B cell (primary cell): ENCODE results near the gene GNPAT. TPM values are rescaled to one million over a fixed set of nuclear protein-coding genes. Genes with fewer than 3 reads are reported as not detected.
A peak's percentile ranks its signal among the peaks of the same experiment; 100 is the strongest.

ENCODE experiments used
- ATAC-seq: fragments of 200-7000 bp; cut with Tn5 transposase; one replicate; pipeline ENCODE4 v1.10.0; 2021; ENCODE audit warnings: low read depth, mild to moderate bottlenecking, moderate number of reproducible peaks, moderate library complexity
- CTCF ChIA-PET: fragments of 350-600 bp; sonication (Branson Sonifier 250); formaldehyde crosslinking; loops from one replicate; lab custom pipeline; 2021; ENCODE audit warnings: antibody characterized with exemption, inconsistent platforms; lab: Charles Lee
- POLR2A ChIA-PET: fragments of 350-600 bp; sonication (Branson Sonifier 250); formaldehyde crosslinking; loops from one replicate; lab custom pipeline; 2021; ENCODE audit warnings: antibody characterized with exemption; lab: Charles Lee
- DNase-seq: peaks from one replicate; pipeline ENCODE4 v3.0.0; 2013
- H2AFZ ChIP-seq: 2 replicates; pipeline ENCODE4 v1.6.1; 2012; ENCODE audit warnings: mild to moderate bottlenecking, low read depth, low read length; ENCODE audit not compliant: insufficient read depth, poor library complexity, severe bottlenecking
- H3K27ac ChIP-seq, 2 donors: 1 replicate in 1 of 2; 2 replicates in 1 of 2; pipeline ENCODE4 v1.5.1; 2012 to 2013; ENCODE audit warnings: low read length in 2 of 2, mild to moderate bottlenecking in 2 of 2, moderate library complexity in 1 of 2
- H3K27me3 ChIP-seq, 4 experiments: fragments of 200-600 bp in 1 of 4; sonication (generic) in 1 of 4; replicated peaks in 1 of 4; 1 replicate in 2 of 4; 2 replicates in 2 of 4; pipeline versions ENCODE4 v1.6.1 to v1.7.0; 2013 to 2016; ENCODE audit warnings: low read length in 3 of 4, mild to moderate bottlenecking in 2 of 4, mixed read lengths in 1 of 4, moderate library complexity in 1 of 4; ENCODE audit not compliant: insufficient read depth in 4 of 4, control insufficient read depth in 3 of 4; ENCODE audit errors: control extremely low read depth in 1 of 4
- H3K36me3 ChIP-seq, 2 experiments: replicated peaks in 1 of 2; 1 replicate in 1 of 2; 2 replicates in 1 of 2; pipeline versions ENCODE4 v1.6.1 to v1.7.1; 2013; ENCODE audit warnings: low read length in 1 of 2; ENCODE audit not compliant: insufficient read depth in 2 of 2, control insufficient read depth in 1 of 2; ENCODE audit errors: control extremely low read depth in 1 of 2, extremely low read depth in 1 of 2
- H3K4me1 ChIP-seq, 2 donors: fragments of 200-600 bp in 1 of 2; sonication (generic) in 1 of 2; 1 replicate in 1 of 2; 2 replicates in 1 of 2; pipeline versions ENCODE4 v1.5.1 to v1.6.1; 2013 to 2017; ENCODE audit warnings: low read length in 2 of 2; ENCODE audit not compliant: control insufficient read depth in 2 of 2, insufficient read depth in 2 of 2
- H3K4me2 ChIP-seq: replicated peaks from 2 replicates; pipeline ENCODE3; 2012; ENCODE audit warnings: mild to moderate bottlenecking, low read depth, low read length; ENCODE audit not compliant: poor library complexity, severe bottlenecking
- H3K4me3 ChIP-seq, 5 experiments: fragments of 200-600 bp in 1 of 5; sonication (generic) in 1 of 5; 1 replicate in 3 of 5; 2 replicates in 2 of 5; pipeline versions ENCODE4 v1.5.1 to v1.7.0; 2011 to 2016; ENCODE audit warnings: low read length in 4 of 5, mild to moderate bottlenecking in 4 of 5, low read depth in 2 of 5, control low read depth in 1 of 5, moderate library complexity in 1 of 5; ENCODE audit not compliant: insufficient read depth in 1 of 5; ENCODE audit errors: control extremely low read depth in 1 of 5, extremely low read depth in 1 of 5
- H3K79me2 ChIP-seq: fragments of 200-600 bp; sonication (generic); one replicate; pipeline ENCODE4 v1.6.0; 2016; ENCODE audit warnings: low read length; ENCODE audit not compliant: control insufficient read depth, insufficient read depth
- H3K9ac ChIP-seq: fragments of 200-600 bp; sonication (generic); 2 replicates; pipeline ENCODE4 v1.6.1; 2017; ENCODE audit warnings: mild to moderate bottlenecking, low read length, moderate library complexity
- H3K9me3 ChIP-seq, 3 donors: one replicate each; pipeline versions ENCODE4 v1.6.1 to v1.7.1; 2013; ENCODE audit warnings: low read length in 2 of 3; ENCODE audit not compliant: control insufficient read depth in 2 of 3, insufficient read depth in 1 of 3; ENCODE audit errors: control extremely low read depth in 1 of 3
- H4K20me1 ChIP-seq: 2 replicates; pipeline ENCODE4 v1.6.0; 2012; ENCODE audit warnings: mild to moderate bottlenecking, low read length; ENCODE audit not compliant: insufficient read depth, control insufficient read depth, poor library complexity, severe bottlenecking
- H3K27ac Mint-ChIP-seq: one replicate; pipeline ENCODE4 v1.8.0; 2021; ENCODE audit warnings: mixed read lengths
- H3K27me3 Mint-ChIP-seq: one replicate; pipeline ENCODE4 v1.8.0; 2021; ENCODE audit warnings: mixed read lengths
- H3K4me1 Mint-ChIP-seq: one replicate; pipeline ENCODE4 v1.8.0; 2021; ENCODE audit warnings: mixed read lengths
- H3K4me3 Mint-ChIP-seq: one replicate; pipeline ENCODE4 v1.8.0; 2021; ENCODE audit warnings: mixed read lengths
- H3K9me3 Mint-ChIP-seq: one replicate; pipeline ENCODE4 v1.8.0; 2022; ENCODE audit warnings: mixed read lengths; ENCODE audit not compliant: insufficient read depth
- EZH2 ChIP-seq: IDR thresholded peaks from 2 replicates; pipeline ENCODE4 v1.6.1; 2012; ENCODE audit warnings: borderline replicate concordance, low read depth, mild to moderate bottlenecking, moderate library complexity, low read length; ENCODE audit not compliant: insufficient read depth, poor library complexity, severe bottlenecking
- WGBS: methylation state at CpG from one replicate; pipeline ENCODE4 v1.1.5; 2013; ENCODE audit warnings: missing lambda C conversion rate; ENCODE audit not compliant: insufficient coverage; 5-methylcytosine and 5-hydroxymethylcytosine counted together
- intact Hi-C: fragments of 100-400 bp; cut with micrococcal nuclease; formaldehyde crosslinking; loops from one replicate; pipeline ENCODE4 v1.10.0; 2022
- polyA plus RNA-seq: library from polyadenylated mRNA; depleted of rRNA; stranded (reverse); fragments of >200 nt; gene quantifications from 2 replicates; pipeline ENCODE4 v1.2.3, GENCODE V29; 2012
- total RNA-seq, 2 donors: library from RNA; stranded (reverse); fragments of 120-200 nt in 1 of 2; gene quantifications; 1 replicate in 1 of 2; 2 replicates in 1 of 2; pipeline versions ENCODE4 v1.2.3 to v1.2.4, GENCODE V29; 2013 to 2022
- TF ChIP-seq, protein P1 (sequence below): fragments of 200-600 bp; IDR thresholded peaks from one replicate; pipeline ENCODE4 v1.8.0; 2022; ENCODE audit warnings: antibody characterized with exemption, mild to moderate bottlenecking

Gene GNPAT
- total and polyA plus RNA-seq, 2 donors (not counting 1 experiment from before 2014, with no cell fraction given), result 19.5 to 49.0 TPM

DNA sequence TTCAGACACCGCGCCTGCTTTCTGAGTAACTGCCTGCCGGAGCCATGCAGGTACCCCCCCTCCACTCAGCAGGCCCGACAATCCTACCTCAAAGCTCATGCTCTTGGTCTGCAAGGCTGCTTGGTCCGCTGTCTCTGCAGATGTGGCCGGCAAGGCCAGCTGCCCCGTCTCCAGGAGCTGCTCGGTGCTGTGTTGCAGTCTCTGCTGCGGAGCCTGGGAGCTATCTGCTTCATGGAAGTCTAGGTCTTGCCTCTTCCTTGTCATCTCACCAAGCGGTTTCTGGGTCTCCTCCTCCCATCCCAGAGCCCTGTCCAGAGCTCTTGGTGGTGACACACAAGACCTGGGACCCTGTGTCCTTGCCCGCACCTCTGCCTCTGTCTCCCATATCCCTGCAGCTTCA lies 24.0 kb upstream of the GNPAT start:
- Histone ChIP-seq H3K27ac (no peak overlapping the region), H3K36me3 (no peaks in the 10 kb centered on the region), H3K4me2 (no peak overlapping the region), H3K27me3 (no peaks in the 10 kb centered on the region), H3K79me2 (no peaks in the 10 kb centered on the region), H4K20me1 (no peaks in the 10 kb centered on the region), H3K9me3 (no peaks in the 10 kb centered on the region), H3K4me1 (peaks cover 17 to 21% of the 10 kb centered on the region in 2 donors), H2AFZ (no peak overlapping the region), H3K9ac (no peak overlapping the region), H3K4me3 (no peak overlapping the region)
- ATAC-seq (no peak), DNase-seq (no peak)
- Mint-ChIP-seq H3K27me3 (no peaks in the 10 kb centered on the region), H3K4me1 (peaks cover 30% of the 10 kb centered on the region), H3K4me3 (no peak overlapping the region), H3K27ac (peak overlapping the region; percentile 20), H3K9me3 (no peaks in the 10 kb centered on the region)
- CTCF ChIA-PET, result interaction anchor here (1.4 kb wide), 1 partner anchor 301 kb away, joined by 5 read pairs; no protein-coding TSS in a partner anchor
- intact Hi-C loops, result no loop called here
- TF ChIP-seq, protein P1, sequence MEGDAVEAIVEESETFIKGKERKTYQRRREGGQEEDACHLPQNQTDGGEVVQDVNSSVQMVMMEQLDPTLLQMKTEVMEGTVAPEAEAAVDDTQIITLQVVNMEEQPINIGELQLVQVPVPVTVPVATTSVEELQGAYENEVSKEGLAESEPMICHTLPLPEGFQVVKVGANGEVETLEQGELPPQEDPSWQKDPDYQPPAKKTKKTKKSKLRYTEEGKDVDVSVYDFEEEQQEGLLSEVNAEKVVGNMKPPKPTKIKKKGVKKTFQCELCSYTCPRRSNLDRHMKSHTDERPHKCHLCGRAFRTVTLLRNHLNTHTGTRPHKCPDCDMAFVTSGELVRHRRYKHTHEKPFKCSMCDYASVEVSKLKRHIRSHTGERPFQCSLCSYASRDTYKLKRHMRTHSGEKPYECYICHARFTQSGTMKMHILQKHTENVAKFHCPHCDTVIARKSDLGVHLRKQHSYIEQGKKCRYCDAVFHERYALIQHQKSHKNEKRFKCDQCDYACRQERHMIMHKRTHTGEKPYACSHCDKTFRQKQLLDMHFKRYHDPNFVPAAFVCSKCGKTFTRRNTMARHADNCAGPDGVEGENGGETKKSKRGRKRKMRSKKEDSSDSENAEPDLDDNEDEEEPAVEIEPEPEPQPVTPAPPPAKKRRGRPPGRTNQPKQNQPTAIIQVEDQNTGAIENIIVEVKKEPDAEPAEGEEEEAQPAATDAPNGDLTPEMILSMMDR, result no peak
- no peak for TF ChIP-seq EZH2
- 95% methylated on average over 11 of the region's 11 CpGs for WGBS
- POLR2A ChIA-PET, result no interaction called here

DNA sequence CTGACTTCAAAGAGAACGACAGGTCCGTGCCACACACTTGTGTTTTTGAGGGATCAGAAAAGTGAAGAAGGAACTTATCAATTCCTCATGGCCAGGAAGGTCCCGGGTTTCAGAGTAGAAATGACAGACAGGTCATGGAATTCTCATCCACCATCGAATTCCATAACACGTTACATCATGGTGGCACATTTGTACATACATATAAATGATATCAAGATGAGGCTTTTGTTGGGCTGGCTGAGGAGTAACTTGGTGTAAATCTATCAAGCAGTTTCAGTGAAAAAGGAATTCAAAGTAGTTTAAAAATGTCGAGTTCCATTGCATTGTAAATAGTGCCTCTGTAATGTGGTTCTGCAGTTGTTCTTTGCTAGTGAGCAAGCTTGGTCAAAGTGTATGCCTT lies 22.9 kb upstream of the GNPAT start:
- no peaks in the 10 kb centered on the region for H3K27me3 Mint-ChIP-seq
- intact Hi-C loops, result no loop called here
- no peak overlapping the region for H3K4me2 ChIP-seq
- H3K9me3 ChIP-seq, result no peaks in the 10 kb centered on the region
- H4K20me1 ChIP-seq, result no peaks in the 10 kb centered on the region
- no peak for ATAC-seq
- H3K4me1 ChIP-seq, result peaks cover 17 to 21% of the 10 kb centered on the region in 2 donors
- DNase-seq, result no peak
- H3K27ac ChIP-seq, result no peak overlapping the region
- CTCF ChIA-PET, result interaction anchor here (1.4 kb wide), 1 partner anchor 302 kb away, joined by 5 read pairs; no protein-coding TSS in a partner anchor
- no peak overlapping the region for H3K9ac ChIP-seq
- H3K4me3 Mint-ChIP-seq, result no peak overlapping the region
- no peak overlapping the region for H3K27ac Mint-ChIP-seq
- H3K4me1 Mint-ChIP-seq, result peaks cover 28% of the 10 kb centered on the region
- H3K4me3 ChIP-seq, result no peak overlapping the region
- 83% methylated on average over 1 of the region's 6 CpGs for WGBS
- POLR2A ChIA-PET, result no interaction called here
- no peak overlapping the region for H2AFZ ChIP-seq
- H3K27me3 ChIP-seq, result no peaks in the 10 kb centered on the region
- peaks cover 0 to 2% of the 10 kb centered on the region in 2 experiments for H3K36me3 ChIP-seq
- no peak for TF ChIP-seq EZH2
- TF ChIP-seq, protein P1, result no peak
- H3K79me2 ChIP-seq, result no peaks in the 10 kb centered on the region
- H3K9me3 Mint-ChIP-seq, result no peaks in the 10 kb centered on the region
